DMS 273 (cell line): Measurements from ENCODE around the gene LIFR.

Experiments
- DNase-seq: peaks from one replicate; lab custom pipeline; 2025; ENCODE audit not compliant: unreplicated experiment; lab: John Stamatoyannopoulos, UW

The LIFR gene

DNA sequence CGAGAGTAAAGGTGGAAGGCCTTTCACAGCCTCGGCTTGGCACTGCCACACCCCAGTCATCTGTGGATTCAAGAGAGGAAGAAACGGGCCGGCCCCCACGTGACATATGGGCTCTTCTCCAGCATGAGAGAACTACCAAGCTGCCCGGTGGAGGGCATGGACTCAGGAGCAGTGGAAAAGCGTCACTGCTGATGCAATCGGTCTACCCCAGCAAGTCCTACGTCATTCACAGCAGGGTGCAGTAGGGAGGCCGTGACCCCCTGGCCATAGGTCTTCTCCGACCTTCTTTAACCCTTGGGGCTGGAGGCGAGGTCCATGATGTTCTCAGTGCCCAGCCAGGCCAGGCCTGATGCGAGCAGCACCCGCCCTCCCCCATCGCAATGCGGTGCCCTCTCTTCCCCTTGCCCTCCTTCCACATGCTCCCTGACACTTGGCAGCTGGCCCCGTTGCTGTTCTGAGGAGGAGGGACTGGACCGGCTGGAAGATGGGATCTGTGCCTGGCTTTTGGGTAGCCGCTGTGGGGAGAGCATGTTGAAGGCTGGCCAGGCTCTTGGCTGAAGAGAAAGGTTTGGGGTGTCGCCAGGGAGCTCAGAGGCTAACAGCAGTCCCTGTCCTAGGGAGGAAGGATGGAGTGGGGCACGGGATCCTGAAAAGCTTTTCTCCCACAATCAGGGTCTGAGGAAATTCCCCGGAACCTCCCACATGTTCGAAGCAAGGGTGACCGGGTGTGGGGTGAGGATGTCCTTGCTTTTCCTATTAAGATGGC lies 89.8 kb downstream of the LIFR start:
- peak; percentile 68 for DNase-seq

DNA sequence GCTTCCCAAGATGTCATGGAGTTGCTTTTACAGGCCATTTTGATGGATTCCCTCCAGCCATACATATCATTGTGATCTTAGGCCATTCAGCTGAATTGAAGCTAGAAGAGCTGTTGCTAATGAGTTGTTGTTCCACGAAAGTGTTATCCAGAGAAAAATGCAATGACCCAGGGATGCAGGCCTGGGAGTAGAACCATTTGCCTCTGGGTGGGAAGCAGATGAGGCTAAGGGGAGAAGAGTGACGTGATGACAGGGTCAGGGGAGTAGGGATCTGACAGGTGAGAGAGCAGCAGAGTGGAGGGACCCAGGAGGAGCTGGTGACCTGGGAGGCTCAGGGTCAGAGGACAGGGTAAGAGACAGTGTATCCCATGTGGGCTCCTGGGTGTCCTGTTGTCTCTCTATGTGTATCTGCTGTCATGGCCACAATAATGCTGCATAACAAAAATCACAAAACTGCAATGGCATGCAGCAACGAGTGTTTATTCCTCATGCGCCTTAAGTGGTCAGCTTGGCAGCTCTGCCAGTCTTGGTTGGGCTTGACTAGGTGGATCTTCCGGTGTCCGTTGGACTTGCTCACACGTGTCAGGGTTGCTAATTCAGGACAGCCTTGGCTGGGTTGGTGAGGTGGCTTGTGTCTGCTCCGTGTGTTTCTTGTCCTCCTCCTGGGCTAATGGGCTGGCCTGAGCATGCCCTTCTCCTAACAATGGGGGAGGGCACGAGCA lies 90.6 kb downstream of the LIFR start:
- no peak for DNase-seq

GRCh38 chr5:38465061-38465460 lies 91.4 kb downstream of the LIFR start:
- peak; percentile 63 for DNase-seq

DNA sequence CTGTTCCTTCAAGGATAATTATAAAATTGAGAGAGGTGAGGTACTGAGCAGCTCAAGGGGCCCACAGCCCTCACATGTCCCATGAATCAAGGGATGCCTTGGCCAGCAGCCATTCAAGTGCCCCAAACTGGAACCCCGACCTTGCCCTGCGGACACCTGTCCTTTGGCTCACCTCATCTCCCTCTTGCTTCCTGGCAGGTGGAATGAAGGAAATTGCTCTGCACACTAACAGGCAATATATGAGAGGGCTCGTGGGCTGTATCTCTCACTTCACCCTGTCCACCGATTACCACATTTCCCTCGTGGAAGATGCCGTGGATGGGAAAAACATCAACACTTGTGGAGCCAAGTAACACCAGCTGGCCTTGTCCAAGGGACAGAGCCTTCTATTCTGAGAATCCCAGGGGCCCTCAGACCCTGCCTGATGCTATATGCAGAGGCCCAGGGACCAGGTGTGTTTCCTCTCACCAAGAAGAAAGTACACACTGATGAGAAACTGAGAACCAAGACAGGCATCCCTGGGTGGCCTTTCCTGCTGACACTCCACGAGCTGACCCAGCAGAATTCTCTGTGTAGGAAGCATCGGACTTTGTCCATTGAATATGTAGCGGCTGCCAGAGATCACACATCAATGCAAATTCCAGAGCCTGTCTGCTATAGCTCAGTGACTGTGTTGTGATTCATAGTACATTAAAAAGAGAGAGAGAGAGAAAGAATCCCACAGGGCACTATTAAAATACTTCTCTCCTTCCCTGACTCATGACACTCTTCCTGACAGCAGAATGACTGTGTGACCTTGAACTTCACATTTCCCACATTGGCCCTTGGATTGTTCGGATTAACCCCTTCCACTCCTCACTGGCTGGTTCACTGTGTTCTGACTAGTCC lies 92.6 kb downstream of the LIFR start:
- DNase-seq: no peak

DNA sequence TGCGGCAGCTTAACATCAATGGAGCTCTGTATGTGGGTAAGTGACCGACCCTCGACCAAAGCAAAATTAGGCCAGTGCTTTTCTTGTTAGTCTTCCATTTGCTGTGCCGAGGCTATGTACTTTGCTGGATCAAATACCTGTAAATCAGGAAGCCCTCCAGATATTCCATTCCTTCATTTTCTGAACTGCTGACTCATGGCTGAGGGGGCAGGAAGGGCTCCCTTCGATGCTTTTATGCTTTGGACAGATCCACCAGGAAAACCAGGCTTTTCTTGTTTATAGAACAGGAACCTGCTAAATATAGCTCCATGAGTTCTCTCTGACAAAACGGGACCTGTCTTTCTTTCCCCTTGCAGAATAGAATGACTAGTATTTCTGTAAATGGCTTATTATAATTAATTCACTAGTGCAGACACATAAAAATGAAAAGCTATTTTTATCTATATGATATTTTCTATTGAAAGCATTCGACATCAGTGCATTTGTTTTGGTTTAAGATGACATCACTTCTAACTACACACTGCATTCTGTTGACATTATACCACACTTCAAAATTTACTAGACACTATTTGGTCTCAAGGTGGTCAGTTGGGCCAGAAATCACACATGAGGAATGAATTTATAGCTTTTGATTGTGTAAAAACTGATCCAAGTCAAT lies 93.3 kb downstream of the LIFR start:
- no peak for DNase-seq

DNA sequence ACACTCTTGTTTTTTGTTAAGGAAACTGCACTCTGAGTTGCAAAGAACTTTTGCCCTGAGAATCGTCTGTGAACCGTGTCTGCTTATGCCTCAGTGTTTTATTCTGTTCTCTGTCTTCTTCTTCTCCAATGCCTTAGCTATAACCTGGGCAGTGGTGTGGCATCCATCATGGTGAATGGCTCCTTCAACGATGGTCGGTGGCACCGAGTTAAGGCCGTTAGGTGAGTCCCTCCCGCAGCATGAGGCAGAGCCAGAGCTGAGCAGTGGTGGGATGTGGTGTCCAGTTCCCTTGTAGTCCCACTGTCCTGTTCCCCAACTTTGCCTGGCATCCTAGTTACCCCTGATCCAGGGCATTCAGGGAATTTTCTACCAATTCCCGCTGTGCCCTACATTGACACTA lies 98.3 kb downstream of the LIFR start:
- no peak for DNase-seq

DNA sequence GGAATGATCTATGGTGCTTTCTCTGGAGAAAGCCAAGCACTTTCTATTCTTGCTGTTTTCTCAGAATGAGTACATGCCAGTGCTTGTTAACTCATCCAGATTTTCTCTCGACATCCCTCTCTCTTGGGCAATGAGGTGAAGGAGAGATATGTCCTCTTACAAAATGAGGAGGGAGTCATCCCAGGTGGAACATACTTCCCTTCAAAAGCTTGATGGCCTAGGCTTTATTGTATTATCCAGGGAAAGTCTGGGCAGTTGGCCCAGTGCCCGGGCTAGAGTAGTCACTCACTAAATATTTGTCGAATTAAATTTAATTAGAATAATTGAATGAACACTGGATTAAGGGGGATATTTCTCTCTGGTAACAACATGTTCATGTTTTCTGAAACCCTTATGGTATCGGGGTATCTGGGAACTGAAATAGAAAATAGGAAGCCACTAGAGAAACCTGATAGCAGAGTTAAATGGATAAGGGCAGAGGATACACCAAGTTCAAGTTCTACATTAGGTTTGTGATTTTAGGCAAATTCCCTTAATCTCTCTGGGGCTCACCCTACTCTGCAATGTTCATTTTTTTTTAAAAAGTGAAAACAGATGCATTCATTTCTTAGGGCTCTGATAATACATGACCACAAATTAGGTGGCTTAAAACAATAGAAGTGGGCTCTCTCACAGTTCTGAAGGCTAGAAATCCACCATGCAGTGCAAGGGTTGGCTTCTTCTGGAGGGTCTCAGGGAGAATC lies 99.6 kb downstream of the LIFR start:
- DNase-seq: peak; percentile 29

- DNase-seq: no peak
Measured at GRCh38 chr5:38455796-38456330, 100.6 kb downstream of the LIFR start.

DNA sequence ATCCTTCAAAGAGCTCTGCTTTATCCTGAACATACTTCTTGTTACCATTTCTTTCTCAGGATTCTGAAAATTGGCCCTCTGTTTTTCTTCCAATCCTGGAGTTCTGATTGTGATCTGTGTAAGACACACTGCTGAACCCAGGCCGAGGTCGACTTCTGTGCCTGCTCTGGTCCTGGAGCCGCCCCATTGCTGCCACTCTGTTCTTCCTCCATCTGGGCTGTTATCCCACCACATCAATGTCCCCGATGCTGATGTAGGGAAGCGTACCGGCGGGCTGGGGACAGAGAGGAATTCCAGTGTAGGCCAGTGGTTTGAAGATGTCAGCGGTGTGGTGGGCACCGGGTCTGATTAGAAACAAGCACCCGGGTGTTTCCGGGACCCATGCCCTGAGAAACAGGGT lies 102.5 kb downstream of the LIFR start:
- DNase-seq: no peak

- no peak for DNase-seq
Measured at GRCh38 chr5:38453506-38453905, 102.9 kb downstream of the LIFR start.

DNA sequence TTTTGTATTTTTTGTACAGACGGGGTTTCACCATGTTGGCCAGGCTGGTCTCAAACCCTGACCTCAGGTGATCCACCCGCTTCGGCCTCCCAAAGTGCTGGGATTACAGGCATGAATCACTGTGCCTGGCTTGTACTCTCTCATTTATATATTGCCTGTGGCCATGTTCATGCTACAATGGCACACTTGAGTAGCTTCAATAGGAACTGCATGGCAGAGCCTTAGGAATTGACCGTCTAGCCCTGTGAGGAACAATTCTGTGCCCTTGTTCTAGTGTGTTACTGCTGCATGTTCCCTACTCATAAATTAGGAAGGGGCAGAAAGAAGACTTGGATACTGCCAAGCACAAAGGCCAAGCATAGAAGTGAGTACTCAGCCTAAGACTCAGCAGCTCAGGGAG lies 104.2 kb downstream of the LIFR start:
- no peak for DNase-seq

GRCh38 chr5:38451074-38451725 lies 105.2 kb downstream of the LIFR start:
- no peak for DNase-seq

DNA sequence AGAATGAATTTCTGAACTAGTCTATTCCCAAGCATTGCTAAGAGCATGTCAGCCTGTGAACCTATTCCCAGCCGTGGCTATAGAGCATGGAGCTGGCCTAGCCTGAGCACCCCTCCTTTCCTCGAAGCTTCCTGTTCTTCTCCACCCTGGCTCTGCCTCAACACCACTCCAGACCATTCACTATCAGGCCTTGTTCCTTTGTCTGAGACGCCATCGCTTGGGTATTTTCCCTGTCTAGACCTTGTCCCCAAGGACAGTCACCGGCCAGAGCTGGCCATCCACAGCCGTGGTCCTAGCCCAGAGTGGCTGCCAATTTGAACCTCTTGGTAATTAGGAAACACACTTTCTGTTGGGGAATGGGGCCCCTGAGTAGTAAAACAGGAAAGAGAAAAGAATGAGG lies 105.8 kb downstream of the LIFR start:
- DNase-seq: no peak

- no peak for DNase-seq
Measured at GRCh38 chr5:38448568-38449350, 107.7 kb downstream of the LIFR start.

DNA sequence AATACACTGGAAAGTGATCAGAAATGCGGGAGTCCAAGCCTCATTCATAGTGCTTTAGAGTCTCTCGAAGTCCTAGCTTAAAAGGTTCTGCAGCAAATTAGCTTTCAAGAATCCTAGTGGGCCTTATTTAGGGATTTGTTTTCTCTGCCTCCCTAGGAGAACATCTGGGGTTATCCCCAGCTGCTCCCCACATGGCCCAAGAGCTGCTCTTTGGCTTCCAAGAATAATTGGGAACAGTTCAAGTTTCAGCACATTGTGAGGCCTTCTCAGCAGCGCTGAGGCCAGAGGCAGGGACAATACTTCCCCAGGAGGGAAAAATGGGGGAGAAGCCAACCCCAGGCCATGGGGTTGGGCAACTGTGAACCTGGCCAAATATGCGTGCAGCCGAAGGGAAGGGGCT lies 108.7 kb downstream of the LIFR start:
- peak; percentile 32 for DNase-seq

DNA sequence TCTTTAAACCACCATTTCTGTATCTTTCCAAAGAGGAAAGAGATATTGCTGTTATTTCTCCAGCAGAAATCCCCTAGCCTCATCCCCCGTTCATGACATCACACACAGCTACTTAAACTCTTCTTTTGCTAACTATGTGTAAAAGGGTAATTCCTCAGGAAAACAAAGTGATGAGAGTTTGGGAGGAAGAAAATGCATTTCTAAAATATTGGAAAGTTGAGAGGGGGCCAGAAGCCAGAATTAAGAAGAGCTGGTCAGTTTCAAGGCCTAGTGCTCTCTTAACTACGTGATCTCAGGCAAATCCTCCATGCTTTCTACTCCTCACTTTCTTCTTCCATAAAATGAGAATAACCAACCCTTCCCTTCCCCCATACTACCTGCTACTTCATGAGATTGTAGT lies 109.4 kb downstream of the LIFR start:
- DNase-seq: no peak

DNA sequence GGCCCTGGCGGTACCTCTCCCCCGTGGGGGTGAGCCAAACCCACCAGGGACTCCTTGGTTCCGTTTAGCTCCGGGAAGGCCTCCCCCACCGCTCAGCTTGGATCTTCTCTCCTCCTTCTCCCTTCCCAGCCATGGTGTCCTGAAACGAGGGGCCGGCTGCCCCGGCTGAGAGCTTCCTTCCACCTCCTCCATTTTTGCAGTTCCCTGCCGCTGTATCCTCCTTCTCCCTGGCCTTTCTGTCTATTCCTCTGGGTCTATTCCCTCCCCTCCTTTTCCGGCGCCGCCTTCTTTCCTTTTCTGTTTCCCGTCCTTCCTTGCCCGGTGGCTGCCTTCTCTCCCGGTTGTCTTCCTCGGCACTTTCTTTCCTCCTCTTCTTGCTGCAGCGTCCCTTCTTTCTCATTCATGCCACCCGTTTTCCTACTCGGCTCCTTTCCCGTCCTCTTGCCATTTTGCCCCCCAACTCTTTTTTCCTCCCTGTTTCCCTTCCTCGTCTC lies 110.4 kb downstream of the LIFR start:
- DNase-seq: no peak

DNA sequence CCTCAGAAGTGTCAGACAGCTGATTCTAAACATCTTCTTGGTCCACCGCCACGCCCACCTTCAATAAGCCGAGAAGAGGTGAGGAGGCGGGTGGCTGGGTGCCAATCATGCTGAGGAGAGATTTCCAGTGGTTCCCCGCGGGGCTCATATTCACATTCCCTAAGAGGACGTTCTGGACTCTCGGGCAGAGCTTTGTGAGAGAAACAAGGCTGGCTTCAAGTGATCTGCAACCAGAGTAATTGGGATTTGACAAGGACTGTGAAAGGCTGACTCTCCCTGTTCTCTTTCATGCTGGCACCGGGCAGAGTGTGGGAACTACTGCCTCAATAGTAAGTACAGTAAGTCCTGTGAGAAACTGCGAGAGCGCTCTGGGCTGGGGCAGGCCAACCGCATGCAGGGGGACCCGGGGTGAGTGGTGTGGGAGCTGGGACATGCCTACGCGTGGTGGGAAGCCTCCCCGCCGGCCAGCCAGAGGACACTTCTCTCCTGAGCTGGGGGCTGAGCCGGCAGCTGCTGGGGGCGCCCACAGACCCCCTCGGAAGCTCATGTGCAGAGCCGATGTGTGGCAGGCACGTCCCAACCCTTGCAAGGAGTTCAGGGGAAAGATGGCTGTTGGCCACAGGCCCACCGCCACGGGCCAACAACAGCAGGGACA lies 110.9 kb downstream of the LIFR start:
- DNase-seq: peak; percentile 33
